ENCODE measurements around the gene ADGRL2. TPM values are rescaled to one million over a fixed set of nuclear protein-coding genes. Genes with fewer than 3 reads are reported as not detected.

ADGRL2 gene
- polyA plus RNA-seq, 3 donors, result not detected

DNA sequence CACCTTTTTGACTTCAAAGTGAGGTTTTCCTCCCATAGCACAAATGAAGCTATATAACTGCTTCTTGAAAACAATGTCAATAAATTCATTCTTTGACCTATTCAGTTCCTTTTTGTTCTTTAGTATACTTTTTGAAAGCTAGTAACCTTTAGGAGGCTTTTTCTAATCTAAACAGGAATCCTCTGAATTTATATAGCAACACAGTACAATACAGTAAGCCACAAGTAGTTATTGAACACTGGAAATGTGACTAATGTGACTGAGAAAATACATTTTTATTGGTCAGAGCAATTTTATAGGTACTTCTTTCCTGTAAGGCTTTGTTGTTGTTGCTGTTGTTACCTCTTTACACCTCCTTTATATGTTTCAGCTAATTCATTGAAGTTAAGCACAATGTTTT lies 49.8 kb downstream of the ADGRL2 start:
- no peak overlapping the region for H3K27ac Mint-ChIP-seq
- H3K4me1 Mint-ChIP-seq, result no peaks in the 10 kb centered on the region
- Histone ChIP-seq H2AFZ (ENCODE audit: insufficient read depth, low read depth, low read length, poor library complexity, severe bottlenecking) (no peak overlapping the region), H3K4me1 (ENCODE audit: control insufficient read depth in 1 of 2, insufficient read depth in 2 of 2, low read length in 2 of 2) (no peaks in the 10 kb centered on the region), H3K4me3 (replicated peaks in 1 of 3; ENCODE audit: low read depth in 2 of 3, low read length in 3 of 3) (no peak overlapping the region), H3K27ac (ENCODE audit: low read depth in 1 of 2, low read length in 2 of 2) (no peak overlapping the region), H3K79me2 (ENCODE audit: insufficient read depth, low read length) (no peaks in the 10 kb centered on the region), H3K9ac (ENCODE audit: insufficient read depth, low read length, poor library complexity, severe bottlenecking) (no peak overlapping the region), H3K36me3 (replicated peaks in 1 of 2; ENCODE audit: control insufficient read depth in 1 of 2, insufficient read depth in 2 of 2, low read length in 2 of 2) (no peaks in the 10 kb centered on the region), H3K9me3 (replicated peaks in 1 of 2; ENCODE audit: control insufficient read depth in 1 of 2, insufficient read depth in 1 of 2, low read length in 2 of 2) (no peaks in the 10 kb centered on the region), H4K20me1 (ENCODE audit: insufficient read depth, low read length) (no peaks in the 10 kb centered on the region), H3K27me3 (ENCODE audit: control insufficient read depth in 2 of 2, insufficient read depth in 2 of 2, low read length in 2 of 2) (no peaks in the 10 kb centered on the region), H3K4me2 (replicated peaks; ENCODE audit: extremely low read depth, low read length, poor library complexity, severe bottlenecking) (no peak overlapping the region)
- no peaks in the 10 kb centered on the region for H3K9me3 Mint-ChIP-seq
- H3K4me3 Mint-ChIP-seq, result no peak overlapping the region
- intact Hi-C loops (cut with micrococcal nuclease), result no loop called here
- DNase-seq, result no peak
- TF ChIP-seq, protein P1, sequence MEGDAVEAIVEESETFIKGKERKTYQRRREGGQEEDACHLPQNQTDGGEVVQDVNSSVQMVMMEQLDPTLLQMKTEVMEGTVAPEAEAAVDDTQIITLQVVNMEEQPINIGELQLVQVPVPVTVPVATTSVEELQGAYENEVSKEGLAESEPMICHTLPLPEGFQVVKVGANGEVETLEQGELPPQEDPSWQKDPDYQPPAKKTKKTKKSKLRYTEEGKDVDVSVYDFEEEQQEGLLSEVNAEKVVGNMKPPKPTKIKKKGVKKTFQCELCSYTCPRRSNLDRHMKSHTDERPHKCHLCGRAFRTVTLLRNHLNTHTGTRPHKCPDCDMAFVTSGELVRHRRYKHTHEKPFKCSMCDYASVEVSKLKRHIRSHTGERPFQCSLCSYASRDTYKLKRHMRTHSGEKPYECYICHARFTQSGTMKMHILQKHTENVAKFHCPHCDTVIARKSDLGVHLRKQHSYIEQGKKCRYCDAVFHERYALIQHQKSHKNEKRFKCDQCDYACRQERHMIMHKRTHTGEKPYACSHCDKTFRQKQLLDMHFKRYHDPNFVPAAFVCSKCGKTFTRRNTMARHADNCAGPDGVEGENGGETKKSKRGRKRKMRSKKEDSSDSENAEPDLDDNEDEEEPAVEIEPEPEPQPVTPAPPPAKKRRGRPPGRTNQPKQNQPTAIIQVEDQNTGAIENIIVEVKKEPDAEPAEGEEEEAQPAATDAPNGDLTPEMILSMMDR (IDR thresholded peaks at IDR 0.05), result no peak
- H3K36me3 Mint-ChIP-seq, result no peaks in the 10 kb centered on the region
- peaks cover 0 to 2% (median 0%) of the 10 kb centered on the region in 3 donors for H3K27me3 Mint-ChIP-seq (ENCODE audit: low read depth in 3 of 3)

DNA sequence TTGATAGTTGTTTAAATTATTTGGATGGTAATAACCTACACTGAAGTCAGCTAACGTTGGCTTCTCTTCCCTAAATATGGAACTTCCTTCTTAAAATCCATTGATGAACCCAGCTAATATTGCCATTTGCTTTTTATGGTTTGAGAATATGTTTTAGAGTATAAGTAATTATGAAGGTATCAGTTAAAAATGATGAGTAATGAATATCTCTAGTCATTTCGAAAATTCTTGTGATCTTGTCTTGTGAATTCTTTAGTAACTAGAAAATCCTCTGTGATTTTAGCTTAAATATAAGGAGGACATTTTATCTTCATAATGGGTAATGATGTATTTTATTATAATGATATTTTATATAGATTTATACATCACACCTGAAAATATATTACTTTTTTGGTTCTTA lies 50.5 kb downstream of the ADGRL2 start:
- DNase-seq, result no peak
- no CpG with 5 or more reads among the region's 2 CpGs for WGBS (ENCODE audit: insufficient coverage)
- H2AFZ ChIP-seq (ENCODE audit: insufficient read depth, low read depth, low read length, poor library complexity, severe bottlenecking), result no peak overlapping the region
- no peaks in the 10 kb centered on the region for H3K79me2 ChIP-seq (ENCODE audit: insufficient read depth, low read length)
- intact Hi-C loops (cut with micrococcal nuclease), result no loop called here
- no peaks in the 10 kb centered on the region for H3K27me3 ChIP-seq (ENCODE audit: control insufficient read depth in 2 of 2, insufficient read depth in 2 of 2, low read length in 2 of 2)
- H3K9me3 ChIP-seq (replicated peaks in 1 of 2; ENCODE audit: control insufficient read depth in 1 of 2, insufficient read depth in 1 of 2, low read length in 2 of 2), result no peaks in the 10 kb centered on the region
- no peaks in the 10 kb centered on the region for H3K9me3 Mint-ChIP-seq
- no peaks in the 10 kb centered on the region for H3K36me3 ChIP-seq (replicated peaks in 1 of 2; ENCODE audit: control insufficient read depth in 1 of 2, insufficient read depth in 2 of 2, low read length in 2 of 2)
- no peak overlapping the region for H3K4me3 Mint-ChIP-seq
- TF ChIP-seq, protein P1 (IDR thresholded peaks at IDR 0.05), result no peak
- no peaks in the 10 kb centered on the region for H3K4me1 ChIP-seq (ENCODE audit: control insufficient read depth in 1 of 2, insufficient read depth in 2 of 2, low read length in 2 of 2)
- H3K36me3 Mint-ChIP-seq, result no peaks in the 10 kb centered on the region
- no peak overlapping the region for H3K9ac ChIP-seq (ENCODE audit: insufficient read depth, low read length, poor library complexity, severe bottlenecking)
- H3K27ac Mint-ChIP-seq, result no peak overlapping the region
- H4K20me1 ChIP-seq (ENCODE audit: insufficient read depth, low read length), result no peaks in the 10 kb centered on the region
- H3K27ac ChIP-seq (ENCODE audit: low read depth in 1 of 2, low read length in 2 of 2), result no peak overlapping the region
- peaks cover 0 to 2% (median 0%) of the 10 kb centered on the region in 3 donors for H3K27me3 Mint-ChIP-seq (ENCODE audit: low read depth in 3 of 3)
- no peaks in the 10 kb centered on the region for H3K4me1 Mint-ChIP-seq
- no peak overlapping the region for H3K4me3 ChIP-seq (replicated peaks in 1 of 3; ENCODE audit: low read depth in 2 of 3, low read length in 3 of 3)
- H3K4me2 ChIP-seq (replicated peaks; ENCODE audit: extremely low read depth, low read length, poor library complexity, severe bottlenecking), result no peak overlapping the region

Measured in CD14-positive monocyte (primary cell).